Chondrocyte (in vitro differentiated cells): Measurements from ENCODE around the gene NEO1. TPM values are rescaled to one million over a fixed set of nuclear protein-coding genes. Genes with fewer than 3 reads are reported as not detected.
"Not testable (repeated sequence)": the region's sequence is repeated elsewhere in the genome, so short reads cannot be mapped to it uniquely, and the experiment has no call there.

Experiments used
- DNase-seq: peaks from one replicate; pipeline ENCODE4 v3.0.0; 2021; ENCODE audit warnings: mixed read lengths, low spot score
- H3K27ac Mint-ChIP-seq: one replicate; pipeline ENCODE4 v1.8.0; 2021; ENCODE audit warnings: mild to moderate bottlenecking, moderate library complexity, mixed read lengths; ENCODE audit not compliant: unreplicated experiment
- H3K27me3 Mint-ChIP-seq: 2 replicates; pipeline ENCODE4 v1.8.0; 2021; ENCODE audit warnings: low read depth, mixed read lengths
- H3K36me3 Mint-ChIP-seq: 2 replicates; pipeline ENCODE4 v1.8.0; 2021; ENCODE audit warnings: low read depth, mixed read lengths
- H3K4me1 Mint-ChIP-seq: 2 replicates; pipeline ENCODE4 v1.8.0; 2021; ENCODE audit warnings: low read depth, mild to moderate bottlenecking, mixed read lengths
- H3K4me3 Mint-ChIP-seq: one replicate; pipeline ENCODE4 v1.8.0; 2021; ENCODE audit warnings: mild to moderate bottlenecking, moderate library complexity, mixed read lengths; ENCODE audit not compliant: unreplicated experiment
- H3K9me3 Mint-ChIP-seq: 2 replicates; pipeline ENCODE4 v1.8.0; 2021; ENCODE audit warnings: low read depth, mixed read lengths
- CTCF ChIP-seq: fragments of 200-600 bp; sonication (generic); IDR thresholded peaks from 2 replicates; pipeline ENCODE4 v1.5.0; 2021; ENCODE audit warnings: antibody characterized with exemption, mild to moderate bottlenecking, moderate library complexity
- total RNA-seq: library from RNA; stranded (reverse); gene quantifications from 3 replicates; pipeline ENCODE4 v1.2.1, GENCODE V29; 2021

The NEO1 gene
- total RNA-seq, 1 donor from 2014 or later, result 42.1 TPM

- Mint-ChIP-seq H3K36me3 (peaks cover 18% of the 10 kb centered on the region), H3K27me3 (no peaks in the 10 kb centered on the region), H3K4me1 (no peaks in the 10 kb centered on the region), H3K27ac (no peak overlapping the region), H3K9me3 (peaks cover 24% of the 10 kb centered on the region), H3K4me3 (no peak overlapping the region)
- no peak for TF ChIP-seq CTCF
- no peak for DNase-seq
These were observed 148.1 kb downstream of the NEO1 start for GRCh38 chr15:73200339-73200738.

- peaks cover 5% of the 10 kb centered on the region for H3K36me3 Mint-ChIP-seq
- peaks cover 19% of the 10 kb centered on the region for H3K4me1 Mint-ChIP-seq
- no peak overlapping the region for H3K4me3 Mint-ChIP-seq
- H3K9me3 Mint-ChIP-seq, result peaks cover 24% of the 10 kb centered on the region
- no peaks in the 10 kb centered on the region for H3K27me3 Mint-ChIP-seq
- no peak for TF ChIP-seq CTCF
- DNase-seq, result no peak
- H3K27ac Mint-ChIP-seq, result no peak overlapping the region
These were observed 158.4 kb downstream of the NEO1 start for GRCh38 chr15:73210630-73211029.

- DNase-seq, result no peak
- peaks cover 19% of the 10 kb centered on the region for H3K4me1 Mint-ChIP-seq
- H3K27me3 Mint-ChIP-seq, result no peaks in the 10 kb centered on the region
- TF ChIP-seq CTCF, result no peak
- H3K27ac Mint-ChIP-seq, result peak overlapping the region; percentile 35
- peaks cover 5% of the 10 kb centered on the region for H3K36me3 Mint-ChIP-seq
- no peak overlapping the region for H3K4me3 Mint-ChIP-seq
- peaks cover 24% of the 10 kb centered on the region for H3K9me3 Mint-ChIP-seq
These were observed 160.2 kb downstream of the NEO1 start for GRCh38 chr15:73212424-73212823.

- H3K4me3 Mint-ChIP-seq, H3K36me3 Mint-ChIP-seq, DNase-seq, H3K27me3 Mint-ChIP-seq, H3K4me1 Mint-ChIP-seq, H3K27ac Mint-ChIP-seq: not testable (repeated sequence)
- peaks cover 19% of the 10 kb centered on the region for H3K9me3 Mint-ChIP-seq
These were observed 169.2 kb downstream of the NEO1 start for GRCh38 chr15:73221450-73221849.

- peaks cover 7% of the 10 kb centered on the region for H3K4me1 Mint-ChIP-seq
- H3K27me3 Mint-ChIP-seq, result no peaks in the 10 kb centered on the region
- H3K27ac Mint-ChIP-seq, result no peak overlapping the region
- no peak for TF ChIP-seq CTCF
- peaks cover 26% of the 10 kb centered on the region for H3K9me3 Mint-ChIP-seq
- DNase-seq, result no peak
- H3K4me3 Mint-ChIP-seq, result no peak overlapping the region
- H3K36me3 Mint-ChIP-seq, result peaks cover 12% of the 10 kb centered on the region
These were observed 173.2 kb downstream of the NEO1 start for GRCh38 chr15:73225358-73226015.
